H1 (cell line): ENCODE data around the gene POMP. TPM values are rescaled to one million over a fixed set of nuclear protein-coding genes. Genes with fewer than 3 reads are reported as not detected.
"Not testable (repeated sequence)": the region's sequence is repeated elsewhere in the genome, so short reads cannot be mapped to it uniquely, and the experiment has no call there.

ENCODE experiments used
- CTCF ChIA-PET: fragments of 300-600 bp; sonication (Branson Sonifier 250); formaldehyde crosslinking; loops from one replicate; lab custom pipeline; 2021; ENCODE audit not compliant: partially characterized antibody; lab: Charles Lee
- POLR2A ChIA-PET: fragments of 300-600 bp; sonication (Branson Sonifier 250); formaldehyde crosslinking; loops from one replicate; lab custom pipeline; 2021; ENCODE audit warnings: inconsistent platforms; ENCODE audit not compliant: partially characterized antibody; lab: Charles Lee
- DNase-seq, 2 experiments: peaks; one replicate each; pipeline versions ENCODE4 v3.0.0 to v3.0.0-alpha.2; 2010 to 2022; ENCODE audit warnings: low spot score in 2 of 2, low read depth in 1 of 2, mixed read lengths in 1 of 2
- FAIRE-seq: peaks from 2 replicates; lab custom pipeline; 2011; peaks lifted over from hg19 to GRCh38; lab: Jason Lieb, UNC
- H2AFZ ChIP-seq: 2 replicates; pipeline ENCODE4 v1.8.1; 2012; ENCODE audit warnings: low read length, inconsistent platforms
- H2AK5ac ChIP-seq: 2 replicates; pipeline ENCODE4 v1.6.1; 2013; ENCODE audit warnings: low read depth, low read length
- H2BK120ac ChIP-seq: replicated peaks from 2 replicates; pipeline ENCODE3; 2013; ENCODE audit warnings: low read depth, low read length, inconsistent platforms
- H2BK12ac ChIP-seq: 2 replicates; pipeline ENCODE4 v1.6.1; 2013; ENCODE audit warnings: low read depth, low read length
- H2BK15ac ChIP-seq: 2 replicates; pipeline ENCODE4 v1.6.1; 2013; ENCODE audit warnings: low read length
- H2BK20ac ChIP-seq: 2 replicates; pipeline ENCODE4 v1.6.1; 2013; ENCODE audit warnings: low read length
- H2BK5ac ChIP-seq: 2 replicates; pipeline ENCODE4 v1.6.1; 2013; ENCODE audit warnings: low read depth, low read length
- H3K14ac ChIP-seq: 2 replicates; pipeline ENCODE4 v1.6.1; 2013; ENCODE audit warnings: inconsistent platforms; ENCODE audit not compliant: insufficient read length
- H3K18ac ChIP-seq: 2 replicates; pipeline ENCODE4 v1.6.1; 2013; ENCODE audit warnings: low read length; ENCODE audit errors: extremely low read depth
- H3K23ac ChIP-seq: 2 replicates; pipeline ENCODE4 v1.6.1; 2013; ENCODE audit warnings: inconsistent platforms; ENCODE audit not compliant: insufficient read length
- H3K23me2 ChIP-seq: 2 replicates; pipeline ENCODE4 v1.6.1; 2013; ENCODE audit warnings: low read depth, low read length
- H3K27ac ChIP-seq: 2 replicates; pipeline ENCODE4 v1.6.1; 2011; ENCODE audit warnings: low read depth, low read length, inconsistent platforms
- H3K27me3 ChIP-seq, 4 experiments: replicated peaks in 1 of 4; 1 replicate in 1 of 4; 2 replicates in 3 of 4; pipeline versions ENCODE4 v1.6.1 to v1.8.1; 2011 to 2013; ENCODE audit warnings: low read length in 3 of 4, mild to moderate bottlenecking in 3 of 4, inconsistent platforms in 2 of 4, mixed read lengths in 2 of 4, moderate library complexity in 1 of 4; ENCODE audit not compliant: control insufficient read depth in 3 of 4, insufficient read depth in 3 of 4; ENCODE audit errors: extremely low read depth in 1 of 4
- H3K36me3 ChIP-seq, 4 experiments: 2 replicates each; pipeline versions ENCODE4 v1.6.1 to v1.8.1; 2011 to 2013; ENCODE audit warnings: mild to moderate bottlenecking in 4 of 4, low read length in 3 of 4, moderate library complexity in 2 of 4, control low read depth in 1 of 4, inconsistent platforms in 1 of 4; ENCODE audit not compliant: insufficient read depth in 4 of 4, control insufficient read depth in 2 of 4
- H3K4ac ChIP-seq: replicated peaks from 2 replicates; pipeline ENCODE3; 2013; ENCODE audit warnings: low read length, low read depth, mixed read lengths, inconsistent platforms; ENCODE audit not compliant: insufficient read length
- H3K4me1 ChIP-seq, 4 experiments: replicated peaks in 1 of 4; 1 replicate in 1 of 4; 2 replicates in 3 of 4; pipeline versions ENCODE4 v1.6.1 to v1.8.1; 2011 to 2013; ENCODE audit warnings: low read length in 3 of 4, inconsistent platforms in 2 of 4, mixed read lengths in 1 of 4; ENCODE audit not compliant: insufficient read depth in 4 of 4, control insufficient read depth in 3 of 4
- H3K4me2 ChIP-seq, 2 experiments: 2 replicates each; pipeline versions ENCODE4 v1.6.1 to v1.8.1; 2011 to 2013; ENCODE audit warnings: low read depth in 2 of 2, low read length in 2 of 2, control low read depth in 1 of 2, inconsistent platforms in 1 of 2, mild to moderate bottlenecking in 1 of 2; ENCODE audit not compliant: insufficient read depth in 1 of 2
- H3K4me3 ChIP-seq, 4 experiments: fragments of 200-600, 300-600 bp in 1 of 4; sonication (generic), shearing (Covaris generic), sonication (Bioruptor Twin) in 1 of 4; 2 replicates each; pipeline versions ENCODE4 v1.5.1 to v1.8.1; 2011 to 2016; ENCODE audit warnings: low read length in 4 of 4, low read depth in 3 of 4, control low read depth in 2 of 4, inconsistent platforms in 2 of 4, mild to moderate bottlenecking in 2 of 4, mixed read lengths in 1 of 4, moderate library complexity in 1 of 4; ENCODE audit not compliant: insufficient read depth in 2 of 4; ENCODE audit errors: extremely low read depth in 1 of 4
- H3K56ac ChIP-seq: replicated peaks from 2 replicates; pipeline ENCODE3; 2013; ENCODE audit warnings: low read depth, mild to moderate bottlenecking, mixed read lengths, low read length, inconsistent platforms; ENCODE audit not compliant: insufficient read length
- H3K79me1 ChIP-seq: 2 replicates; pipeline ENCODE4 v1.6.1; 2013; ENCODE audit warnings: low read depth, low read length, control low read depth
- H3K79me2 ChIP-seq, 2 experiments: 2 replicates each; pipeline versions ENCODE4 v1.6.1 to v1.8.1; 2012 to 2013; ENCODE audit warnings: low read length in 2 of 2, mild to moderate bottlenecking in 2 of 2, inconsistent platforms in 1 of 2; ENCODE audit not compliant: insufficient read depth in 2 of 2, control insufficient read depth in 1 of 2
- H3K9ac ChIP-seq, 4 experiments: replicated peaks in 1 of 4; 1 replicate in 1 of 4; 2 replicates in 3 of 4; pipeline versions ENCODE4 v1.6.1 to v1.8.1; 2011 to 2013; ENCODE audit warnings: low read depth in 3 of 4, low read length in 3 of 4, control low read depth in 2 of 4, mild to moderate bottlenecking in 2 of 4, moderate library complexity in 2 of 4, inconsistent platforms in 1 of 4; ENCODE audit errors: extremely low read depth in 1 of 4
- H3K9me3 ChIP-seq, 2 experiments: 2 replicates each; pipeline versions ENCODE4 v1.6.1 to v1.8.1; 2012 to 2013; ENCODE audit warnings: mild to moderate bottlenecking in 2 of 2, moderate library complexity in 2 of 2, control low read depth in 1 of 2, inconsistent platforms in 1 of 2, low read depth in 1 of 2, low read length in 1 of 2, mixed read lengths in 1 of 2; ENCODE audit not compliant: insufficient read depth in 2 of 2
- H4K20me1 ChIP-seq, 2 experiments: replicated peaks in 1 of 2; 2 replicates each; pipeline versions ENCODE3 to v1.8.1; 2011 to 2013; ENCODE audit warnings: inconsistent platforms in 2 of 2, low read length in 2 of 2, mild to moderate bottlenecking in 1 of 2; ENCODE audit not compliant: insufficient read depth in 2 of 2, control insufficient read depth in 1 of 2
- H4K5ac ChIP-seq: 2 replicates; pipeline ENCODE4 v1.6.1; 2013; ENCODE audit warnings: low read length, low read depth, mixed read lengths, inconsistent platforms; ENCODE audit not compliant: insufficient read length
- H4K8ac ChIP-seq: 2 replicates; pipeline ENCODE4 v1.8.0; 2013; ENCODE audit warnings: mild to moderate bottlenecking, moderate library complexity, low read length, inconsistent platforms; ENCODE audit not compliant: insufficient read depth; ENCODE audit errors: extremely low read depth
- H4K91ac ChIP-seq: replicated peaks from 2 replicates; pipeline ENCODE3; 2013; ENCODE audit warnings: low read length, mixed read lengths, inconsistent platforms; ENCODE audit not compliant: insufficient read length
- WGBS, 2 experiments: shearing (Covaris generic) in 1 of 2; methylation state at CpG; one replicate each; pipeline versions ENCODE4 v1.1.6 to v1.1.7; 2013 to 2015; ENCODE audit warnings: low lambda C conversion rate in 2 of 2, mixed read lengths in 2 of 2, inconsistent platforms in 1 of 2, low coverage in 1 of 2, missing lambda C conversion rate in 1 of 2; ENCODE audit not compliant: insufficient replicate concordance in 2 of 2, insufficient coverage in 1 of 2, insufficient read length in 1 of 2; ENCODE audit errors: extremely low coverage in 1 of 2, missing lambda C conversion rate in 1 of 2; 5-methylcytosine and 5-hydroxymethylcytosine counted together
- polyA plus RNA-seq, 7 experiments: library from polyadenylated mRNA; depleted of rRNA in 3 of 7; stranded (reverse) in 5 of 7; unstranded in 2 of 7; fragments of >200 nt in 5 of 7; fragments of 200-250 nt in 2 of 7; gene quantifications; 1 replicate in 5 of 7; 2 replicates in 1 of 7; 4 replicates in 1 of 7; pipeline versions ENCODE4 v1.2.1 to v1.2.3, GENCODE V29; 2011 to 2013; ENCODE audit warnings: missing spikeins in 2 of 7, mixed read lengths in 2 of 7
- total RNA-seq: library from RNA; stranded (reverse); fragmentation: NEBNext Ultra II Directional; extraction: Animal tissue kit (Norgen Biotek cat#: 25700); gene quantifications from 2 replicates; pipeline ENCODE4 v1.2.1, GENCODE V29; 2021

The POMP gene
- total and polyA plus RNA-seq, 2 of the 8 experiments (the other 6 are each of a cell fraction or from before 2014, with no cell fraction given) = 38.4 to 115 TPM

- H3K23me2 ChIP-seq, H3K79me1 ChIP-seq, H3K4me3 ChIP-seq, H4K20me1 ChIP-seq, H3K4me1 ChIP-seq, H2BK5ac ChIP-seq, H2BK12ac ChIP-seq, H2BK120ac ChIP-seq, H2AK5ac ChIP-seq, H3K56ac ChIP-seq, H3K79me2 ChIP-seq, H3K36me3 ChIP-seq, H4K8ac ChIP-seq, H3K27me3 ChIP-seq, H3K4ac ChIP-seq, H4K91ac ChIP-seq, FAIRE-seq, H4K5ac ChIP-seq, H3K27ac ChIP-seq, H2BK20ac ChIP-seq, H3K9ac ChIP-seq, H3K9me3 ChIP-seq, POLR2A ChIA-PET, H2BK15ac ChIP-seq, H3K14ac ChIP-seq, DNase-seq, H3K4me2 ChIP-seq, H2AFZ ChIP-seq, H3K18ac ChIP-seq, H3K23ac ChIP-seq: not testable (repeated sequence)
- WGBS, 2 experiments = 73% methylated on average over 8 of the region's 8 CpGs; no CpG with 5 or more reads in 1 of the 2 experiments
- CTCF ChIA-PET = interaction anchor here (0.6 to 2.4 kb wide), 4 partner anchors 8 to 112 kb away, joined by 3 to 7 read pairs (median 3); no protein-coding TSS in a partner anchor
These were observed 24.2 kb downstream of the POMP start for GRCh38 chr13:28683169-28683568.
